Endothelial cell (in vitro differentiated cells): ENCODE measurements around the gene KLLN. TPM values are rescaled to one million over a fixed set of nuclear protein-coding genes. Genes with fewer than 3 reads are reported as not detected.
"Not testable (repeated sequence)": the region's sequence is repeated elsewhere in the genome, so short reads cannot be mapped to it uniquely, and the experiment has no call there.

Experiments
- DNase-seq: peaks from one replicate; pipeline ENCODE4 v3.0.0; 2021; ENCODE audit warnings: low spot score
- H3K27ac Mint-ChIP-seq: one replicate; pipeline ENCODE4 v1.8.0; 2021; ENCODE audit warnings: mixed read lengths, inconsistent platforms; ENCODE audit not compliant: unreplicated experiment
- H3K27me3 Mint-ChIP-seq: one replicate; pipeline ENCODE4 v1.8.0; 2021; ENCODE audit warnings: mild to moderate bottlenecking, moderate library complexity, mixed read lengths, inconsistent platforms; ENCODE audit not compliant: unreplicated experiment
- H3K36me3 Mint-ChIP-seq: one replicate; pipeline ENCODE4 v1.8.0; 2021; ENCODE audit warnings: mild to moderate bottlenecking, low read depth, mixed read lengths, inconsistent platforms; ENCODE audit not compliant: unreplicated experiment
- H3K4me1 Mint-ChIP-seq: one replicate; pipeline ENCODE4 v1.8.0; 2021; ENCODE audit warnings: mild to moderate bottlenecking, mixed read lengths, inconsistent platforms; ENCODE audit not compliant: unreplicated experiment
- H3K4me3 Mint-ChIP-seq: one replicate; pipeline ENCODE4 v1.8.0; 2021; ENCODE audit warnings: mild to moderate bottlenecking, mixed read lengths, inconsistent platforms; ENCODE audit not compliant: unreplicated experiment
- H3K9me3 Mint-ChIP-seq: one replicate; pipeline ENCODE4 v1.8.0; 2021; ENCODE audit warnings: mixed read lengths, inconsistent platforms; ENCODE audit not compliant: unreplicated experiment
- total RNA-seq: library from RNA; stranded (reverse); fragmentation: NEBNext Ultra II Directional; extraction: Animal tissue kit (Norgen Biotek cat#: 25700); gene quantifications from one replicate; pipeline ENCODE4 v1.2.1, GENCODE V29; 2021; ENCODE audit not compliant: unreplicated experiment
- TF ChIP-seq, protein P1 (sequence below): fragments of 200-600 bp; sonication (generic); IDR thresholded peaks from one replicate; pipeline ENCODE4 v1.5.0; 2021; ENCODE audit warnings: antibody characterized with exemption; ENCODE audit not compliant: unreplicated experiment

KLLN gene
- total RNA-seq, 1 donor from 2014 or later, result 0.74 TPM

DNA sequence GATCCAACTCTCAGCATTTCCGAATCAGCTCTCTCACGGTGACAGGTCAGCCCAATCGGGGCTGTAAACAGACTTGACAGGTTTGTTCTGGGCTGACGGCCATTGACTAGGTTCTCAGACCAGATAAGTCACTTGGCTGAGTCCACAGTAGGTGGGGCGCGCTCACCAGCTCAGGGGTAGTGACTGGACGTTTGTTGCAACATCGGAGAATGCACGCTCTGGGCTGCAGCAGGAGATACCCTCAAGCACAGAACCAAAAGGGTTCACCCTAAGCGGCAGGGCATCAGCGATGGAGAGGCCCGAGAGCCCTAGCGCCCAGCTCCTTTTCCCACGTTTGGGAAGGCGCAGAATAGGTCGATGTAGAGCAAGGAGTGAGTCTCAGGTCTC lies 1.8 kb downstream of the KLLN start:
- peak overlapping the region; percentile 98 for H3K4me3 Mint-ChIP-seq
- TF ChIP-seq, protein P1, sequence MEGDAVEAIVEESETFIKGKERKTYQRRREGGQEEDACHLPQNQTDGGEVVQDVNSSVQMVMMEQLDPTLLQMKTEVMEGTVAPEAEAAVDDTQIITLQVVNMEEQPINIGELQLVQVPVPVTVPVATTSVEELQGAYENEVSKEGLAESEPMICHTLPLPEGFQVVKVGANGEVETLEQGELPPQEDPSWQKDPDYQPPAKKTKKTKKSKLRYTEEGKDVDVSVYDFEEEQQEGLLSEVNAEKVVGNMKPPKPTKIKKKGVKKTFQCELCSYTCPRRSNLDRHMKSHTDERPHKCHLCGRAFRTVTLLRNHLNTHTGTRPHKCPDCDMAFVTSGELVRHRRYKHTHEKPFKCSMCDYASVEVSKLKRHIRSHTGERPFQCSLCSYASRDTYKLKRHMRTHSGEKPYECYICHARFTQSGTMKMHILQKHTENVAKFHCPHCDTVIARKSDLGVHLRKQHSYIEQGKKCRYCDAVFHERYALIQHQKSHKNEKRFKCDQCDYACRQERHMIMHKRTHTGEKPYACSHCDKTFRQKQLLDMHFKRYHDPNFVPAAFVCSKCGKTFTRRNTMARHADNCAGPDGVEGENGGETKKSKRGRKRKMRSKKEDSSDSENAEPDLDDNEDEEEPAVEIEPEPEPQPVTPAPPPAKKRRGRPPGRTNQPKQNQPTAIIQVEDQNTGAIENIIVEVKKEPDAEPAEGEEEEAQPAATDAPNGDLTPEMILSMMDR, result no peak
- H3K9me3 Mint-ChIP-seq, result no peaks in the 10 kb centered on the region
- H3K27me3 Mint-ChIP-seq, result peaks cover 18% of the 10 kb centered on the region
- DNase-seq, result peak; percentile 46
- H3K36me3 Mint-ChIP-seq, result peaks cover 10% of the 10 kb centered on the region
- H3K4me1 Mint-ChIP-seq, result peaks cover 30% of the 10 kb centered on the region
- H3K27ac Mint-ChIP-seq, result peak overlapping the region; percentile 49

DNA sequence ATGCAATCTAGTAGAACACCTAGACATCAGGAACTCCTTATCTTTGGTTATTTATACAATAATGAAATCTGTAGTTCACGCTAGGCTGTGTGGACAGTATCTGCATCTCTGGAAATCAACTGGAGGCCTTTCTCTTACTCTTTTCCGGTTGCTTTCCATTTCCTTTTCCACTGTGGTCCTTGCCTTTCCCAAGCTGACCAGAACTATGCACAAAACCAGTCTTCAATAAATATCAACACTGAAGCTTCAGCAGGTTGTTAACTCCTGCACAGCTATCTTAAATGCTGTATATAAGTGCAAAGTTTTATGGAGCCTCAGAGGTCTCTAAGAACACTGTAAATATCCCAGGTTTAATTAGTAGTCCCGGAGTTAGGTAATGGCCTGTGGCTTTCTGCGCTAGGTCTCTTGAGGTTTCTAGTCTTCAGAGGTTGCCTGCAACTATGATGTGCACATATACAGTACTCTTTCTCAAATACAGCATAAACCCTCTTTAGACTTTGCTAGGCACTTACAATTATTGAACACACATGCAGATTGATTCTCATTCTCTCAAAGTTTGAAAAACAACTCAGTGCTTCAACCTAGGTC lies 2.4 kb downstream of the KLLN start:
- Mint-ChIP-seq H3K4me1 (peaks cover 29% of the 10 kb centered on the region), H3K27me3 (peaks cover 18% of the 10 kb centered on the region), H3K4me3 (peak overlapping the region; percentile 98), H3K9me3 (no peaks in the 10 kb centered on the region), H3K27ac (peak overlapping the region; percentile 49), H3K36me3 (peaks cover 10% of the 10 kb centered on the region)
- DNase-seq, result no peak
- TF ChIP-seq, protein P1, result no peak

DNA sequence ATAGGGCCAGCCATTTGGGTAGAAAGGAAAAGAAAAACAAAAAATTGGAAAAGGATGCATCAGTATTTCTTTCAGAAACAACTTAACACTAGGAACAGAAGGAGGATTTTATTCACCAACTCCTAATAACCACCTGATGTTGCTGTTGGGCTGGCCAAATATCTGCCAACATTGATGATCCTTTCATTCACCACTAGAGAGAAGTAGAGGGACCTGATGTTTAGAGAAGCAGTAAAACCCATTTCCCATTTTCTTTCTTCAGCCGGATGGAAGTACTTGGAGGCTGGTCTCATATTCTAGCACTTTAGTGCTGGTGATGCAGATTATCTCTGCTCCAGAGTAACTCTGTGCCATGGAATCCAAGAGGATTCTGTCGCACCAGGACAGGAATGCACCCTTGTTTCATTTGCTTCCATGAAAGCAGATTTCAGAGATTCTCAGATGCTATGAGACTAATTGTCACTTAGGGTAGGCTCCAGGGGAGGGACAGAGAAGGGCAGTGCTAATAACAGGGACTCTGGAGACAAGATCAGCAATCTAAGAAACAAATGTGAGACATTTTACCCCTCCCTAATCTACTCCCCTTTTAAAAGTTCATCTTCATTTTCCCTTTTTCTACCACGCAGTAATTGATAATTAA lies 3.1 kb downstream of the KLLN start:
- Mint-ChIP-seq H3K27ac (no peak overlapping the region), H3K4me1 (peaks cover 23% of the 10 kb centered on the region), H3K36me3 (peaks cover 10% of the 10 kb centered on the region), H3K4me3 (peak overlapping the region; percentile 22), H3K27me3 (peaks cover 18% of the 10 kb centered on the region), H3K9me3 (no peaks in the 10 kb centered on the region)
- TF ChIP-seq, protein P1, result peak; percentile 43
- no peak for DNase-seq

DNA sequence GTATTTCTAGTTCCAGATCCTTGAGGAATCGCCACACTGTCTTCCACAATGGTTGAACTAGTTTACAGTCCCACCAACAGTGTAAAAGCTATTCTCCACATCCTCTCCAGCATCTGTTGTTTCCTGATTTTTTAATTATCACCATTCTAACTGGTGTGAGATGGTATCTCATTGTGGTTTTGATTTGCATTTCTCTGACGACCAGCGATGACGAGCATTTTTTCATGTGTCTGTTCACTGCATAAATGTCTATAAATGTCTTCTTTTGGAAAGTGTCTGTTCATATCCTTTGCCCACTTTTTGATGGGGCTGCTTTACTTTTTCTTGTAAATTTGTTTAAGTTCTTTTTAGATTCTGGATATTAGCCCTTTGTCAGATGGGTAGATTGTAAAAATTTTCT lies 7.7 kb downstream of the KLLN start:
- H3K9me3 Mint-ChIP-seq, H3K36me3 Mint-ChIP-seq, H3K27me3 Mint-ChIP-seq, H3K27ac Mint-ChIP-seq, DNase-seq, H3K4me1 Mint-ChIP-seq, H3K4me3 Mint-ChIP-seq: not testable (repeated sequence)

DNA sequence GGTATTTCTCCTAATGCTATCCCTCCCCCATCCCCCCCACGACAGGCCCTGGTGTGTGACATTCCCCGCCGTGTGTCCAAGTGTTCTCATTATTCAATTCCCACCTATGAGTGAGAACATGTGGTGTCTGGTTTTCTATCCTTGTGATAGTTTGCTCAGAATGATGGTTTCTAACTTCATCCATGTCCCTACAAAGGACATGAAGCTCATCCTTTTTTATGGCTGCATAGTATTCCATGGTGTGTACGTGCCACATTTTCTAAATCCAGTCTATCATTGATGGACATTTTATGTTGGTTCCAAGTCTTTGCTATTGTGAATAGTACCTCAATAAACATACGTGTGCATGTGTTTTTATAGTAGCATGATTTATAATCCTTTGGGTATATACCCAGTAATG lies 8.1 kb downstream of the KLLN start:
- H3K27me3 Mint-ChIP-seq, H3K4me3 Mint-ChIP-seq, H3K27ac Mint-ChIP-seq, DNase-seq, H3K36me3 Mint-ChIP-seq, H3K9me3 Mint-ChIP-seq, H3K4me1 Mint-ChIP-seq: not testable (repeated sequence)

DNA sequence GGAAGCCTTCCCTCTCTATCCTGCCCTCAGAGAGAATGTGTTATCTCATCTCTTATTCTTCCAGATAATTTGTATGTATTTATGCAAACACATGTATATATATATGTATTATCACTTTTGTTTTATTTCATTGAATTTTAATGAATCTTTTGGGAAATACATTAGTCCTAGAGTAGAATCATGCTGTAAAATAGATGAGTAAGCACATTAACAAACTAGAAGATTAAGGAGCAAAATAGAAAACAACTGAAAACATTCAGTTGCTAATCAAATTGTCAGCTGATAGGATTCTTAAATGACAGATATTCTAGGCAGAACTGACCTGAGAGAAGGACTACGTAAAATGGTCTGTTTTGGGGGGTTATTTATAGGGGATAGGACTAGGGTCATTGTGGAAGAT lies 11.2 kb downstream of the KLLN start:
- no peak for DNase-seq
- H3K27me3 Mint-ChIP-seq, result peaks cover 4% of the 10 kb centered on the region
- no peaks in the 10 kb centered on the region for H3K9me3 Mint-ChIP-seq
- H3K4me3 Mint-ChIP-seq, result no peak overlapping the region
- no peak overlapping the region for H3K27ac Mint-ChIP-seq
- H3K4me1 Mint-ChIP-seq, result peaks cover 8% of the 10 kb centered on the region
- TF ChIP-seq, protein P1, result no peak
- no peaks in the 10 kb centered on the region for H3K36me3 Mint-ChIP-seq
